Natural killer cell (primary cell): ENCODE results near the gene RDH8. TPM values are rescaled to one million over a fixed set of nuclear protein-coding genes. Genes with fewer than 3 reads are reported as not detected.

ENCODE experiments used
- ATAC-seq, 3 donors: fragments of 150-1000 bp in 2 of 3; fragments of 200-7000 bp in 1 of 3; cut with Tn5 transposase; 1 replicate in 1 of 3; 2 replicates in 2 of 3; pipeline ENCODE4 v1.10.0; 2021; ENCODE audit warnings: mild to moderate bottlenecking in 2 of 3, moderate library complexity in 2 of 3
- DNase-seq, 2 donors: peaks; one replicate each; pipeline versions ENCODE4 v3.0.0 to v3.0.0-alpha.2; 2013 to 2021; ENCODE audit warnings: mixed read lengths in 1 of 2
- H3K27ac ChIP-seq: one replicate; pipeline ENCODE4 v1.5.1; 2013; ENCODE audit warnings: mild to moderate bottlenecking, low read length
- H3K27me3 ChIP-seq: one replicate; pipeline ENCODE4 v1.6.1; 2013; ENCODE audit warnings: low read length; ENCODE audit not compliant: control insufficient read depth, insufficient read depth
- H3K36me3 ChIP-seq: one replicate; pipeline ENCODE4 v1.6.1; 2013; ENCODE audit warnings: low read length; ENCODE audit not compliant: control insufficient read depth, insufficient read depth
- H3K4me1 ChIP-seq: one replicate; pipeline ENCODE4 v1.6.1; 2013; ENCODE audit warnings: low read length; ENCODE audit not compliant: control insufficient read depth, insufficient read depth
- H3K4me3 ChIP-seq: one replicate; pipeline ENCODE4 v1.5.1; 2013; ENCODE audit warnings: low read length
- H3K9me3 ChIP-seq: one replicate; pipeline ENCODE4 v1.6.1; 2013; ENCODE audit warnings: low read length; ENCODE audit not compliant: control insufficient read depth, insufficient read depth
- H3K27ac Mint-ChIP-seq, 2 donors: one replicate each; pipeline ENCODE4 v1.8.0; 2022; ENCODE audit warnings: mild to moderate bottlenecking in 2 of 2, mixed read lengths in 2 of 2, moderate library complexity in 1 of 2
- H3K27me3 Mint-ChIP-seq, 2 donors: one replicate each; pipeline ENCODE4 v1.8.0; 2022; ENCODE audit warnings: low read depth in 2 of 2, mixed read lengths in 2 of 2
- H3K36me3 Mint-ChIP-seq: one replicate; pipeline ENCODE4 v1.8.0; 2022; ENCODE audit warnings: mixed read lengths
- H3K4me1 Mint-ChIP-seq, 2 donors: one replicate each; pipeline ENCODE4 v1.8.0; 2022; ENCODE audit warnings: mixed read lengths in 2 of 2
- H3K4me3 Mint-ChIP-seq: one replicate; pipeline ENCODE4 v1.8.0; 2022; ENCODE audit warnings: mild to moderate bottlenecking, moderate library complexity, mixed read lengths
- H3K9me3 Mint-ChIP-seq, 2 donors: one replicate each; pipeline ENCODE4 v1.8.0; 2022; ENCODE audit warnings: mixed read lengths in 2 of 2
- CTCF ChIP-seq: fragments of 200-600 bp; IDR thresholded peaks from one replicate; pipeline ENCODE4 v1.8.0; 2022; ENCODE audit warnings: antibody characterized with exemption
- WGBS: methylation state at CpG from one replicate; pipeline ENCODE4 v1.1.7; 2013; ENCODE audit warnings: missing lambda C conversion rate; ENCODE audit not compliant: insufficient coverage; 5-methylcytosine and 5-hydroxymethylcytosine counted together
- intact Hi-C: fragments of 100-400 bp; cut with micrococcal nuclease; formaldehyde crosslinking; loops from one replicate; pipeline ENCODE4 v1.14.2; 2022
- total RNA-seq, 4 donors: library from RNA; stranded (reverse); fragments of 120-200 nt in 1 of 4; gene quantifications; one replicate each; pipeline versions ENCODE4 v1.2.3 to v1.2.4, GENCODE V29; 2013 to 2022

The RDH8 gene
- total RNA-seq, 3 donors from 2014 or later (not counting 1 experiment from before 2014, with no cell fraction given): not detected

GRCh38 chr19:9971166-9971897, 42.0 kb upstream of the RDH8 start:
- H3K4me3 ChIP-seq: no peak overlapping the region
- no peaks in the 10 kb centered on the region for H3K27me3 ChIP-seq
- no peak for DNase-seq
- Mint-ChIP-seq H3K4me3 (no peak overlapping the region), H3K4me1 (peaks cover 9 to 13% of the 10 kb centered on the region in 2 donors), H3K36me3 (no peaks in the 10 kb centered on the region), H3K27me3 (peaks cover 13 to 21% of the 10 kb centered on the region in 2 donors), H3K27ac (no peak overlapping the region), H3K9me3 (no peaks in the 10 kb centered on the region)
- H3K36me3 ChIP-seq: no peaks in the 10 kb centered on the region
- TF ChIP-seq CTCF: no peak
- intact Hi-C loops: no loop called here
- no peaks in the 10 kb centered on the region for H3K9me3 ChIP-seq
- peak in 1 of 3 donors; percentile 32 for ATAC-seq
- peaks cover 4% of the 10 kb centered on the region for H3K4me1 ChIP-seq
- no peak overlapping the region for H3K27ac ChIP-seq
- 69% methylated on average over 15 of the region's 15 CpGs for WGBS

- no peaks in the 10 kb centered on the region for H3K9me3 ChIP-seq
- no peaks in the 10 kb centered on the region for H3K27me3 ChIP-seq
- WGBS: 86% methylated on average over 6 of the region's 6 CpGs
- Mint-ChIP-seq H3K4me1 (peaks cover 9 to 13% of the 10 kb centered on the region in 2 donors), H3K4me3 (no peak overlapping the region), H3K27ac (no peak overlapping the region), H3K27me3 (peaks cover 7 to 17% of the 10 kb centered on the region in 2 donors), H3K9me3 (no peaks in the 10 kb centered on the region), H3K36me3 (no peaks in the 10 kb centered on the region)
- H3K27ac ChIP-seq: no peak overlapping the region
- intact Hi-C loops: no loop called here
- DNase-seq (no peak), ATAC-seq (no peak)
- no peak for TF ChIP-seq CTCF
- no peaks in the 10 kb centered on the region for H3K36me3 ChIP-seq
- peaks cover 4% of the 10 kb centered on the region for H3K4me1 ChIP-seq
- no peak overlapping the region for H3K4me3 ChIP-seq
Observed at GRCh38 chr19:9972103-9972502, 41.2 kb upstream of the RDH8 start.

- H3K9me3 ChIP-seq: no peaks in the 10 kb centered on the region
- Mint-ChIP-seq H3K27ac (no peak overlapping the region), H3K27me3 (peaks cover 0 to 3% of the 10 kb centered on the region in 2 donors), H3K9me3 (no peaks in the 10 kb centered on the region), H3K4me3 (no peak overlapping the region), H3K36me3 (no peaks in the 10 kb centered on the region), H3K4me1 (no peaks in the 10 kb centered on the region)
- H3K27ac ChIP-seq: no peak overlapping the region
- H3K4me1 ChIP-seq: no peaks in the 10 kb centered on the region
- no peaks in the 10 kb centered on the region for H3K27me3 ChIP-seq
- no peak overlapping the region for H3K4me3 ChIP-seq
- no peaks in the 10 kb centered on the region for H3K36me3 ChIP-seq
- TF ChIP-seq CTCF: no peak
- WGBS: 96% methylated on average over 5 of the region's 8 CpGs
- DNase-seq (no peak), ATAC-seq (peak in 1 of 3 donors; percentile 38)
- intact Hi-C loops: no loop called here
Observed at GRCh38 chr19:9981406-9982260, 31.6 kb upstream of the RDH8 start.
